K562 (cell line): ENCODE data around the gene CCT8L2. TPM values are rescaled to one million over a fixed set of nuclear protein-coding genes. Genes with fewer than 3 reads are reported as not detected.
"Not testable (repeated sequence)": the region's sequence is repeated elsewhere in the genome, so short reads cannot be mapped to it uniquely, and the experiment has no call there.

ENCODE experiments used
- ATAC-seq: fragments of 200-7000 bp; cut with Tn5 transposase; 3 replicates; pipeline ENCODE4 v1.9.1; 2020; ENCODE audit warnings: moderate library complexity
- BruUV-seq: library from RNA; stranded (reverse); fragments of 400-500 nt; replicated peaks from 2 replicates; lab custom pipeline; 2021; lab: Mats Ljungman, UMichigan
- CTCF ChIA-PET: fragments of 300-600 bp; formaldehyde crosslinking; extraction: SDS; loops from one replicate; lab custom pipeline; 2021; ENCODE audit warnings: low intra/inter-chr PET ratio; lab: Yijun Ruan, JAX
- POLR2A ChIA-PET: fragments of 300-600, 350-650 bp; sonication (Branson Sonifier 250); formaldehyde crosslinking; extraction: SDS; loops from one replicate; lab custom pipeline; 2021; ENCODE audit warnings: antibody characterized with exemption, inconsistent platforms; lab: Yijun Ruan, JAX
- DNase-seq, 4 experiments: peaks; one replicate each; pipeline versions ENCODE4 v3.0.0 to v3.0.0-alpha.2; 2011 to 2018; ENCODE audit warnings: low spot score in 3 of 4, mixed read lengths in 3 of 4; ENCODE audit errors: extremely low read depth in 1 of 4
- FAIRE-seq: peaks from 2 replicates; lab custom pipeline; 2011; peaks lifted over from hg19 to GRCh38; lab: Jason Lieb, UNC
- H2AFZ ChIP-seq: 2 replicates; pipeline ENCODE4 v1.6.0; 2011; ENCODE audit warnings: low read depth, low read length, control low read depth, inconsistent platforms
- H3K27ac ChIP-seq: fragments of 200-600 bp; 3 replicates; pipeline ENCODE4 v1.8.0; 2011; ENCODE audit warnings: low read depth, mild to moderate bottlenecking, control low read depth, inconsistent platforms, low read length, moderate library complexity, mixed read lengths; ENCODE audit errors: extremely low read depth
- H3K27me3 ChIP-seq, 2 experiments: fragments of 300-600 bp in 1 of 2; 2 replicates in 1 of 2; 3 replicates in 1 of 2; pipeline versions ENCODE4 v1.6.0 to v1.8.0; 2011; ENCODE audit warnings: inconsistent platforms in 2 of 2, low read length in 2 of 2, mild to moderate bottlenecking in 1 of 2, mixed read lengths in 1 of 2, moderate library complexity in 1 of 2; ENCODE audit not compliant: control insufficient read depth in 2 of 2, insufficient read depth in 2 of 2
- H3K36me3 ChIP-seq: fragments of 300-600 bp; 3 replicates; pipeline ENCODE4 v1.8.0; 2011; ENCODE audit warnings: mild to moderate bottlenecking, low read length, inconsistent platforms; ENCODE audit not compliant: control insufficient read depth, insufficient read depth
- H3K4me1 ChIP-seq, 2 experiments: fragments of 200-600 bp in 1 of 2; replicated peaks in 1 of 2; 2 replicates in 1 of 2; 3 replicates in 1 of 2; pipeline versions ENCODE4 v1.5.1 to v1.8.0; 2011; ENCODE audit warnings: inconsistent platforms in 2 of 2, low read length in 2 of 2, mild to moderate bottlenecking in 1 of 2, mixed read lengths in 1 of 2, moderate library complexity in 1 of 2; ENCODE audit not compliant: control insufficient read depth in 2 of 2, insufficient read depth in 2 of 2
- H3K4me2 ChIP-seq: 2 replicates; pipeline ENCODE4 v1.6.1; 2011; ENCODE audit warnings: low read length, control low read depth, inconsistent platforms, mixed read lengths; ENCODE audit not compliant: insufficient read depth
- H3K4me3 ChIP-seq: fragments of 200-600 bp; sonication (generic), shearing (Covaris generic); 2 replicates; pipeline ENCODE4 v1.5.1; 2016; ENCODE audit warnings: control low read depth, inconsistent platforms
- H3K79me2 ChIP-seq: fragments of 200-600 bp; 3 replicates; pipeline ENCODE4 v1.8.0; 2011; ENCODE audit warnings: low read length, inconsistent platforms; ENCODE audit not compliant: control insufficient read depth, insufficient read depth
- H3K9ac ChIP-seq, 2 experiments: 2 replicates each; pipeline versions ENCODE4 v1.6.0 to v1.6.1; 2011; ENCODE audit warnings: low read depth in 2 of 2, low read length in 2 of 2, control low read depth in 1 of 2, inconsistent platforms in 1 of 2, mild to moderate bottlenecking in 1 of 2, mixed read lengths in 1 of 2; ENCODE audit not compliant: insufficient read depth in 1 of 2
- H3K9me1 ChIP-seq: one replicate; pipeline ENCODE4 v1.6.0; 2011; ENCODE audit warnings: inconsistent platforms, mild to moderate bottlenecking, low read length, moderate library complexity; ENCODE audit not compliant: control insufficient read depth, insufficient read depth
- H3K9me3 ChIP-seq: replicated peaks from 2 replicates; pipeline ENCODE4 v1.5.1; 2011; ENCODE audit warnings: low read depth, low read length, inconsistent platforms; ENCODE audit not compliant: control insufficient read depth, insufficient read depth
- H4K20me1 ChIP-seq: replicated peaks from 2 replicates; pipeline ENCODE4 v1.6.1; 2011; ENCODE audit warnings: low read length, inconsistent platforms, mixed read lengths; ENCODE audit not compliant: control insufficient read depth, insufficient read depth
- CUX1 ChIP-seq: fragments of 200-800 bp; sonication (Bioruptor generic); IDR thresholded peaks from 2 replicates; pipeline ENCODE4 v1.6.1; 2016; ENCODE audit warnings: missing genetic modification characterization, missing compliant biosample characterization
- ESRRA ChIP-seq: fragments of 450-650 bp; IDR thresholded peaks from 2 replicates; pipeline ENCODE4 v1.6.1; 2014; ENCODE audit warnings: low read depth, mild to moderate bottlenecking, moderate library complexity, borderline replicate concordance
- MYC ChIP-seq, 2 experiments: fragments of 250-450 bp in 1 of 2; sonication (Bioruptor Pico) in 1 of 2; IDR thresholded peaks; 2 replicates each; pipeline versions ENCODE4 v1.5.1 to v1.6.1; 2012 to 2021; ENCODE audit warnings: low read depth in 2 of 2, borderline replicate concordance in 1 of 2, improper control_type of control experiment in 1 of 2, low read length in 1 of 2, mild to moderate bottlenecking in 1 of 2, moderate library complexity in 1 of 2
- SMARCE1 ChIP-seq: fragments of 450-650 bp; IDR thresholded peaks from 2 replicates; pipeline ENCODE4 v1.7.1; 2016; ENCODE audit warnings: mild to moderate bottlenecking
- SPI1 ChIP-seq: IDR thresholded peaks from 2 replicates; pipeline ENCODE4 v1.6.1; 2011; ENCODE audit warnings: low read depth, low read length, control low read depth, borderline replicate concordance
- WGBS: fragments of 100-300 bp; shearing (Covaris generic); methylation state at CpG from one replicate; pipeline ENCODE4 v1.1.6; 2016; ENCODE audit warnings: low coverage, mixed read lengths; ENCODE audit not compliant: insufficient coverage; ENCODE audit errors: missing lambda C conversion rate; 5-methylcytosine and 5-hydroxymethylcytosine counted together
- in situ Hi-C: fragments of 300-500 bp; cut with MboI; formaldehyde crosslinking; loops from 4 replicates; pipeline ENCODE4 v1.15.0; 2018; ENCODE audit warnings: inconsistent platforms, mixed read lengths
- intact Hi-C: fragments of 100-400 bp; cut with micrococcal nuclease; formaldehyde crosslinking; loops from 2 replicates; pipeline ENCODE4 v1.14.2; 2022
- polyA plus RNA-seq, 8 experiments: library from polyadenylated mRNA; depleted of rRNA in 4 of 8; stranded (reverse) in 5 of 8; unstranded in 3 of 8; fragments of >200 nt; fragmentation: Nextera tagmentation in 2 of 8; fragmentation: Illumina TruSeq in 1 of 8; extraction: Ambion mirVana in 2 of 8; extraction: Trizol in 1 of 8; gene quantifications; 2 replicates each; pipeline versions ENCODE4 v1.2.1 to v1.2.3, GENCODE V29; 2011 to 2014; ENCODE audit warnings: inconsistent platforms in 1 of 8, missing spikeins in 1 of 8
- total RNA-seq, 7 experiments: library from RNA; depleted of rRNA in 6 of 7; stranded (reverse); fragments of >200 nt in 6 of 7; fragmentation: Illumina TruSeq in 2 of 7; extraction: Trizol in 2 of 7; gene quantifications; 2 replicates each; pipeline versions ENCODE4 v1.2.1 to v1.2.3, GENCODE V29; 2011 to 2021; ENCODE audit warnings: low replicate concordance in 1 of 7

CCT8L2 gene
- total and polyA plus RNA-seq, 9 of the 15 experiments (the other 6 are each of a cell fraction or from before 2014, with no cell fraction given) = 0.13 TPM; not detected in 8

- BruUV-seq; FAIRE-seq; H3K27me3 ChIP-seq; H3K9ac ChIP-seq; H3K9me3 ChIP-seq; H3K27ac ChIP-seq; ATAC-seq; intact Hi-C loops; H3K4me2 ChIP-seq; H2AFZ ChIP-seq; H3K4me1 ChIP-seq; CTCF ChIA-PET; DNase-seq; H4K20me1 ChIP-seq; in situ Hi-C loops; H3K9me1 ChIP-seq; H3K4me3 ChIP-seq; TF ChIP-seq MYC (IDR thresholded peaks at IDR 0.05; ENCODE audit: low read depth, low read length): not testable (repeated sequence)
- peak; percentile 49; the same call in 1 of the 2 replicates for TF ChIP-seq SMARCE1
- TF ChIP-seq CUX1 (CRISPR knock-in tag) = 0 out of 2 replicates have a peak, but pooled peaks have one; percentile 35
- peak; percentile 64 for TF ChIP-seq ESRRA
- peak; percentile 83 for TF ChIP-seq SPI1
- TF ChIP-seq MYC (CRISPR knock-in tag; IDR thresholded peaks at IDR 0.05; ENCODE audit: borderline replicate concordance, low read depth) = 0 out of 2 replicates have a peak, but pooled peaks have one; percentile 54
- Histone ChIP-seq H3K79me2 (peaks cover 36% of the 10 kb centered on the region), H3K36me3 (peaks cover 42% of the 10 kb centered on the region)
- POLR2A ChIA-PET = interaction anchor here (1.4 kb wide), 1 partner anchor 15 kb away, joined by 7 read pairs; no protein-coding TSS in a partner anchor
- WGBS = 6% methylated on average over 3 of the region's 3 CpGs
These were observed 24.9 kb upstream of the CCT8L2 start for GRCh38 chr22:16617516-16617915.
